GM11168 (cell line): ENCODE measurements around the gene RRAGD.
"Not testable (repeated sequence)": the region's sequence is repeated elsewhere in the genome, so short reads cannot be mapped to it uniquely, and the experiment has no call there.

Experiments used
- in situ Hi-C: fragments of 300-500 bp; cut with MboI; formaldehyde crosslinking; loops from one replicate; pipeline ENCODE4 v1.12.0; 2022; ENCODE audit warnings: low sequenced_read_pairs; ENCODE audit not compliant: unreplicated experiment

RRAGD gene

GRCh38 chr6:89413006-89413400, 930 bp upstream of the RRAGD start:
- in situ Hi-C loops = no loop called here

- in situ Hi-C loops = no loop called here
Observed at GRCh38 chr6:89411145-89412070, 665 bp downstream of the RRAGD start.

DNA sequence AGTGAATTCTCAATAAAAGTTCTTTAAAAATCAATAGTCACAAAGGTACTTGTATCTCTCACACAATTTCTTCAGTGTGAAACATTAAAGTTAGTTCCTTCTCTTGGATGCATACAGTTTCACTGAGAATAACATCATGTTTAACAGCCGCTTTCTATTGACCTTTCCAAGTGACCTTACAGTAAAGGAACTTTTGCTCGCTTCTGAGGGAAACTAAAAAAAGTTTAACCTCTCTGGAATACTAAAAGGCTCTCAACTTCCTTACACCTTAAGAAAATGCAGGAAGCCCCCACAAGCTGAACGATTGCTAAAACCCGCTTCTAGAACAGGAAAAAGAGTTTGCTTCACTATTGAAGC, 1.3 kb downstream of the RRAGD start:
- in situ Hi-C loops = no loop called here

DNA sequence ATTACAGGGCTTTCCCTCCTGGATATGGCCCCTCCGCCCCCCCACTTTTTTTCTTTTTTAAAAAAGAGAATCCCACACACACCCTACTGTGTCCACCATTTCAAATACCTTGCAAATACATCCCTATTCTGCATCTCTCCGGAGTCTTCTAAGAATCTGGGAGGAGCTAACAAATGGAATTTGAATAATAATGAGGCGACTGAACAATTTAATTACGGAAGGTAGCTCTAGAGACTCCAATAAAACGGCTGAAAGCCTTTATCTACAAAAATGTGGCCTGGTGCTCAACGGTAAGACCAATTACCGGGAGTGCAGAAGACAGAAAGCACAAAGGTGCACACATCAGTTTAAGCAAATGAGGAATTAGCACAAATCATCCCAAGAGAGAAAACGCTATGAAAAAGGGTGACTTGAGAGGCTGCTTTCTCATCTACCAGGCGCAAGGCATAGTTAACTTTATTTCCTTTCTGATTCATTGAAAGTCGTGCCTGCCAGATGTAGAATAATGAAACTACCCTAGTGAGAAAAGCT, 1.8 kb downstream of the RRAGD start:
- in situ Hi-C loops = no loop called here

DNA sequence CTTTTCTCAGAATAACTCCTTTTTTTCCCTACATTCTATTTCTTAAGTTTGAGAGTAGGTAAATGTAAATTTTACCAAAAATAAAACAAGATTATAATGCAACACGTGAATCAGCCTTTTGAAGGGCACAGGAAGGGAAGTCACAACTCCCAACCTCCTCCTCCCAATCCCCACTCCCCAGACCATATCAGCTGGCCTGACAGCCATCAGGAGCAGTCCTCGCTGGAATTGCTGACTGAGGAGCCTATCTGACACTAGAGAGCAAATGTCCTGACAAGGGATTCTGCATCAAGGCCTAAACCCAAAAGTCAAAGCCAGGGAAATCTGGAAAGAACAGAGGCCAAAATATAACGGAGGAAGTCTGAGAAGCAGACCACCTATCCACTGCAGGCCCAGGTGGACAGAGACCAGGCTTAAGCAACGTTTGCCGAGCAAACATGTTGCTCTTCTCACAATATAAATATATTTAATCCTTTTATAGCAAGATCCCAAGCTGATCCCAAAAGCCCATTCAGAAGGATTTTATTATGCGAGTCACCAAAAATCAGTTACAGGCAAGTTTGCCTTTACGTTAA, 2.5 kb downstream of the RRAGD start:
- in situ Hi-C loops = no loop called here

DNA sequence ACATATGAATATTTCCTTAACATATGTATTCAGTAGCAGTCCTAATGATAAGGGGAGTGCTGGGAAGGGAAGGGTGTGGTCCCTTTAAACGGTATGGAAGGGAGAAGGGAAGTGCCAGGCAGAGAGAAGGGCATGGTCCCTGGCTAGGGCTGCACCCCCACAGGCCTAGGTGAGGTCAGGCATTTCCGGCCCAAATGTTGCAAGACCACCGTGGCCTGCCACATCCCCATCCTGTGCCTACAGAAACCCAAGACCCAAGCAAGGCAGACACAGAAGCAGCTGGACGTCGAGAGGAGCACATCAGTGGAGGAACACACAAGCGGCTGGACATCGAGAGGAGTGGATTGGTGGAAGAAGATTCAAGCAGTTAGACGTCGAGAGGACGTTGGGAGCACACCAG, 5.9 kb downstream of the RRAGD start:
- in situ Hi-C loops = no loop called here

- in situ Hi-C loops = no loop called here
Observed at GRCh38 chr6:89404512-89404911, 7.6 kb downstream of the RRAGD start.

DNA sequence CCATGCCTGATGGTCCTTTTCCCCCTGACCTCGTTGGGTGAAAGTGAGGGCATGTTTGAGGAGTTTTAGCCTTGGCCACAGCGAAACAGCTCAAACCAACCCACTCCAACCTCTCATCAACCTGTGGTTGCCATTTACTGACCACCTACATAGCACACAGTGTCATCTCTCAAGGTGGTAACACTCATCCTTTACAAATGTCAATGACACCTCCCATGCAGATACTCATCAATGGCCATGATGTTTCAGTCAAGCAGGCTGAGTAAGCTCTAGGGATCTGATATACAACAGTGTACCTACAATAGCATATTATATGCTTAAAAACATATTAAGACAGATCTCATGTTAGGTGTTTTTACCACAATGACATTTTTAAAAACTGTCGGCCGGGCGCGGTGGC, 9.3 kb downstream of the RRAGD start:
- in situ Hi-C loops = no loop called here

- in situ Hi-C loops = no loop called here
Observed at GRCh38 chr6:89400912-89401399, 11.1 kb downstream of the RRAGD start.

- in situ Hi-C loops = no loop called here
Observed at GRCh38 chr6:89400050-89400449, 12.0 kb downstream of the RRAGD start.

DNA sequence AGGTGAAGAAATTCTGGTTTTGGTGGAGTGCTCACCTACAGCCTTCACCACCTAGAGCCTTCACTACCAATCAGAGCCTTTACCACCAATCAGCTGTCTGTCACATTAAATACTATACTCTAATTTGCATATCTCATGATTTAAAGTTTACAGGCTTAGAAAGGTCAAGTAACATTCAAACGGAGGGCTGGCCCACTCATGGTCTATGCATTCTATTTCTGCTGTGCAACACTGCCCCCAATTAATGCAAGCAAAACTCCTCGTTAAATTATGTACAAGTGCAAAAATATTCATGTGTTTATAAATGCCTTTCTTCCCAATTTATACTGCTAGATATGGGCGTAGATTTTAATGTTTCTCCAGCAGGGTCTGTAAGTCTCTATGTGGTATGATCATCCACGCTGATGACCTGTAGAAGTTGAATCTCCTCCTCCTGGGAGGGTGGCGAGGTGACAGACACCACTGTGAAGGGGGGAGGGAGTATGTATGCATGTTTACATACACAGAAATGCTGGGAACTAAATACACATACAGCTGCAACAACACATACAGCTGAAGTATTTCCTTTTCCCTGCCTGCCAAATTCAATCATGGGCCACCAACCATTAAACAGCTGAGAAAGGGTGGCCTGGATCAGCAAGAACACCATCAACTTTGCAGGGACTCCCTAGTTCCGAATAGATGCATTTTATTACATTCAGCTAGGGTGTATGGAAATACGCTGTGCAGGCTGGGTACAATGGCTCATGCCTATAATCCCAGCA, 13.1 kb downstream of the RRAGD start:
- in situ Hi-C loops = no loop called here

DNA sequence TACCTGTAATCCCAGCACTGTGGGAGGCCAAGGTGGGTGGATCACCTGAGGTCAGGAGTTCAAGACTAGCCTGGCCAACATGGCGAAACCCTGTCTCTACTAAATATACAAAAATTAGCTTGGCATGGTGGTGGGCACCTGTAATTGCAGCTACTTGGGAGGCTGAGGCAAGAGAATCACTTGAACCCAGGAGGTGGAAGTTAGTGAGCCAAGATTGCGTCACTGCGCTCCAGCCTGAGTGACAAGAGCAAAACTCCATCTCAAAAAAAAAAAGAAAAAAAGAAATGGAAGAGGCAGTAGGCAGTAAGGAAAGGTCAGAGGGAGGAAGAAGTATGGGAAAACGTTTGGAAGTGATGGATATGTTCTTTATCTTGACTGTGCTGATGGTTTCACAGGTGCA, 14.2 kb downstream of the RRAGD start:
- in situ Hi-C loops = not testable (repeated sequence)

- in situ Hi-C loops = no loop called here
Observed at GRCh38 chr6:89393659-89394058, 18.4 kb downstream of the RRAGD start.

- in situ Hi-C loops = no loop called here
Observed at GRCh38 chr6:89392823-89393222, 19.2 kb downstream of the RRAGD start.

DNA sequence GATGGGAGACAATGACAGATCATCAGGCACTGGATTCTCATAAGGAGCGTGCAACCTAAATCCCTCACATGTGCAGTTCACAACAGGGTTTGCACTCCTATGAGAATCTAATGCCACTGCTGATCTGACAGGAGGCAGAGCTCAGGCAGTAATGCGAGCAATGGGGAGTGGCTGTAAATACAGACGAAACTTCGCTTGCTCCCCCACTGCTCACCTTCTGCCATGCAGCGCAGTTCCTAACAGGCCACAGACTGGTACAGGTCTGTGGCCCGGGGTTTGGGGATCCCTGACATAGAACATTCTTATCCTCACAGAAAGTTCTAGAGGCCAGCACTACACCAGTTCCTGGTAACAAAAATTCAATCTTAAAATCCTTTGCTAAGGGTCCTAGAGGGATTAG, 23.2 kb downstream of the RRAGD start:
- in situ Hi-C loops = no loop called here

- in situ Hi-C loops = no loop called here
Observed at GRCh38 chr6:89387516-89388201, 24.4 kb downstream of the RRAGD start.

- in situ Hi-C loops = no loop called here
Observed at GRCh38 chr6:89386917-89387491, 25.1 kb downstream of the RRAGD start.

DNA sequence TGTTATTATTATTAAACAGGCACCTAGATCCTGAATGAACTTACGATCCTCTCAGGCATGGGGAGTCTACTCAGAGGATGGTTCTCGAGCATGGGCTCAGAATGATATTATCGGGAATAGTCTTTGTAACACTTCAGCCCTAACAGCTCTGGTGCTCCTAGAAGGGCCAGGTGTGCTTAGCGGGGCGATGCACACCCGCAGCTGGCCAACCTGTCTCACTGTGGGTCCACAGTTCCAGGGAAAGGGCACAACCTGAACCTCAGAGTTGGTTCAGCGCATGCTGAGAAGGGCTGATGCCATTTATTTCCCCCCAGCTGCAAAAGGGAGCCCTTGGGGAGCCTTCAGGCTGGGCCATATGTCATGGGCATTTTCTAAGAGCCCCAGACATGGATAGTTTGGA, 26.2 kb downstream of the RRAGD start:
- in situ Hi-C loops = no loop called here

DNA sequence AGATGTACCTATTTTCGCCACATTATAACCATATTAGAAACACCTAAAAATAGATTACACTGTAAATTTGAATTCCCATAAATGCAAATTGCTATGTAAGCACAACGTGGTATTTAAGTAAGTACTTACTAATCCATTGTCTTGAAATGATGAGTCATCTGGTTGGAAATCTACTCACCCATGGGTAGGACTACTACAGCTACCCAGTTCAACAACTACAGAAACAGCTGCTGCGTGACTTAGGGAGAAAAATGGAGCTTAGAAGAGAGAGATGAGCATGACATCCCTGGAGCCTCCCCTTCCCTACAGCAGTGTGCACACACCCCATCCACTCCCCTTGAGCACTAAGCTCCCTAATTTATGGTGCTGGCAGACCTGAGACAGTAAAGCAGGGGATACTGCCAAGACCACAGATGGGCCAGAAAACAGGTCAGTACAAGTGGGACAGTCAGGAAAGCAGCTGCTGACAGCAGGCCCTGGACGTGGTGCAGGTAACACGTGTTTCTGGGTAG, 26.9 kb downstream of the RRAGD start:
- in situ Hi-C loops = no loop called here

- in situ Hi-C loops = no loop called here
Observed at GRCh38 chr6:89381031-89381430, 31.0 kb downstream of the RRAGD start.
